T47D (cell line): ENCODE measurements around the gene EIF4ENIF1.
"Not testable (repeated sequence)": the region's sequence is repeated elsewhere in the genome, so short reads cannot be mapped to it uniquely, and the experiment has no call there.

Source experiments
- DNase-seq, 2 experiments: peaks; one replicate each; pipeline versions ENCODE4 v3.0.0 to v3.0.0-alpha.2; 2011 to 2012; ENCODE audit warnings: low read depth in 1 of 2, low spot score in 1 of 2
- JUND ChIP-seq: IDR thresholded peaks from 2 replicates; pipeline ENCODE4 v1.6.1; 2012; ENCODE audit warnings: low read depth
- in situ Hi-C: cut with HindIII; loops from 2 replicates; pipeline ENCODE4 v1.10.0; 2016; ENCODE audit warnings: low sequenced_read_pairs, low pct_unique_long_range_greater_than_20kb

Gene EIF4ENIF1

GRCh38 chr22:31503211-31503964 is 13.7 kb upstream of the EIF4ENIF1 start:
- in situ Hi-C loops = no loop called here
- DNase-seq = peak in 1 of 2 experiments; percentile 66
- TF ChIP-seq JUND = no peak

- TF ChIP-seq JUND = no peak
- in situ Hi-C loops = no loop called here
- no peak for DNase-seq
Observed at GRCh38 chr22:31501738-31502137, 12.1 kb upstream of the EIF4ENIF1 start.

GRCh38 chr22:31497148-31497938 is 7.7 kb upstream of the EIF4ENIF1 start:
- in situ Hi-C loops = no loop called here
- no peak for TF ChIP-seq JUND
- no peak for DNase-seq

- DNase-seq = peak in 1 of 2 experiments; percentile 36
- in situ Hi-C loops = no loop called here
- no peak for TF ChIP-seq JUND
Observed at GRCh38 chr22:31496735-31497146, 7.1 kb upstream of the EIF4ENIF1 start.

GRCh38 chr22:31496007-31496734 is 6.5 kb upstream of the EIF4ENIF1 start, which contains the start of gene SFI1:
SFI1 (plus strand) TSS chr22:31496536; CDS start chr22:31508285, 11,749 bp downstream.
- in situ Hi-C loops = no loop called here

GRCh38 chr22:31495343-31495742 is 5.7 kb upstream of the EIF4ENIF1 start:
- TF ChIP-seq JUND = no peak
- DNase-seq = no peak
- in situ Hi-C loops = no loop called here

More at GRCh38 chr22:31496007-31496734, 6.5 kb upstream of the EIF4ENIF1 start, which contains the start of gene SFI1:
- no peak for TF ChIP-seq JUND
- DNase-seq = peak; percentile 52 to 92

- in situ Hi-C loops, DNase-seq: not testable (repeated sequence)
Observed at GRCh38 chr22:31493355-31493754, 3.7 kb upstream of the EIF4ENIF1 start.

GRCh38 chr22:31492151-31492550 is 2.5 kb upstream of the EIF4ENIF1 start:
- DNase-seq = no peak
- TF ChIP-seq JUND = no peak
- in situ Hi-C loops = no loop called here

- no peak for TF ChIP-seq JUND
- DNase-seq = no peak
- in situ Hi-C loops = no loop called here
Observed at GRCh38 chr22:31491218-31491962, 1.7 kb upstream of the EIF4ENIF1 start.

GRCh38 chr22:31490496-31490925 is 869 bp upstream of the EIF4ENIF1 start:
- TF ChIP-seq JUND = no peak
- in situ Hi-C loops = no loop called here
- DNase-seq = peak in 1 of 2 experiments; percentile 54

GRCh38 chr22:31488988-31489617 is 539 bp downstream of the EIF4ENIF1 start:
- no peak for TF ChIP-seq JUND
- in situ Hi-C loops = no loop called here
- DNase-seq = peak in 1 of 2 experiments; percentile 18

- in situ Hi-C loops = no loop called here
- DNase-seq = no peak
- TF ChIP-seq JUND = no peak
Observed at GRCh38 chr22:31488346-31488883, 1.2 kb downstream of the EIF4ENIF1 start.
